MM.1S (cell line): ENCODE results near the gene LIX1.

Source experiments
- DNase-seq: peaks from one replicate; pipeline ENCODE4 v3.0.0-alpha.2; 2015
- H2AFZ ChIP-seq: fragments of 300-600 bp; sonication (generic); 2 replicates; pipeline ENCODE4 v1.6.0; 2016; ENCODE audit warnings: antibody characterized with exemption, low read length
- H3F3A ChIP-seq: fragments of 300-600 bp; sonication (generic); 2 replicates; pipeline ENCODE4 v1.6.1; 2016; ENCODE audit warnings: mild to moderate bottlenecking, antibody characterized with exemption, low read length, moderate library complexity, mixed read lengths; ENCODE audit not compliant: insufficient read depth
- H3K27ac ChIP-seq: fragments of 300-600 bp; sonication (generic); 2 replicates; pipeline ENCODE4 v1.5.1; 2016; ENCODE audit warnings: mild to moderate bottlenecking, low read length
- H3K27me3 ChIP-seq: fragments of 300-600 bp; sonication (generic); replicated peaks from 2 replicates; pipeline ENCODE4 v1.6.0; 2016; ENCODE audit warnings: low read length; ENCODE audit not compliant: insufficient read depth
- H3K36me3 ChIP-seq: fragments of 300-600 bp; sonication (generic); replicated peaks from 2 replicates; pipeline ENCODE4 v1.6.1; 2016; ENCODE audit warnings: mild to moderate bottlenecking, low read length, mixed read lengths; ENCODE audit not compliant: insufficient read depth
- H3K4me1 ChIP-seq: fragments of 300-600 bp; sonication (generic); 2 replicates; pipeline ENCODE4 v1.6.1; 2016; ENCODE audit warnings: low read length, mixed read lengths
- H3K4me2 ChIP-seq: fragments of 300-600 bp; sonication (generic); 2 replicates; pipeline ENCODE4 v1.6.0; 2016; ENCODE audit warnings: low read depth, low read length
- H3K4me3 ChIP-seq: fragments of 300-600 bp; sonication (generic); 2 replicates; pipeline ENCODE4 v1.5.1; 2016; ENCODE audit warnings: low read length, mixed read lengths
- H3K79me2 ChIP-seq: fragments of 300-600 bp; sonication (generic); 2 replicates; pipeline ENCODE4 v1.6.1; 2016; ENCODE audit warnings: mixed run types, low read length, mixed read lengths
- H3K9ac ChIP-seq: fragments of 300-600 bp; sonication (generic); 2 replicates; pipeline ENCODE4 v1.6.1; 2016; ENCODE audit warnings: low read length, mixed read lengths
- H3K9me2 ChIP-seq: fragments of 300-600 bp; sonication (generic); replicated peaks from 2 replicates; pipeline ENCODE4 v1.6.1; 2016; ENCODE audit warnings: mild to moderate bottlenecking, low read length, mixed read lengths; ENCODE audit not compliant: insufficient read depth
- H3K9me3 ChIP-seq: fragments of 300-600 bp; sonication (generic); replicated peaks from 2 replicates; pipeline ENCODE4 v1.6.1; 2016; ENCODE audit warnings: mild to moderate bottlenecking, low read length, mixed read lengths; ENCODE audit not compliant: insufficient read depth
- H4K20me1 ChIP-seq: fragments of 300-600 bp; sonication (generic); 2 replicates; pipeline ENCODE4 v1.6.1; 2016; ENCODE audit warnings: mild to moderate bottlenecking, low read length, moderate library complexity, mixed read lengths; ENCODE audit not compliant: insufficient read depth
- CTCF ChIP-seq: fragments of 300-600 bp; sonication (generic); IDR thresholded peaks from 2 replicates; pipeline ENCODE4 v1.5.1; 2016; ENCODE audit warnings: antibody characterized with exemption, low read length, mixed read lengths
- EZH2 ChIP-seq: fragments of 300-600 bp; sonication (generic); optimal IDR thresholded peaks from 2 replicates; pipeline ENCODE3; 2017; ENCODE audit warnings: low read depth, mild to moderate bottlenecking, antibody characterized with exemption, low read length, mixed read lengths
- EZH2phosphoT487 ChIP-seq: fragments of 300-600 bp; sonication (generic); IDR thresholded peaks from 2 replicates; pipeline ENCODE4 v1.6.1; 2018; ENCODE audit warnings: antibody characterized with exemption, low read length

Gene LIX1

GRCh38 chr5:97134634-97135033 is 7.8 kb downstream of the LIX1 start:
- Histone ChIP-seq H3K4me2 (no peak overlapping the region), H3K4me3 (no peak overlapping the region)

GRCh38 chr5:97133101-97133500 is 9.3 kb downstream of the LIX1 start:
- no peaks in the 10 kb centered on the region for H3K36me3 ChIP-seq
- H3K4me3 ChIP-seq: no peak overlapping the region
- no peaks in the 10 kb centered on the region for H3K9me3 ChIP-seq
- TF ChIP-seq EZH2phosphoT487 (no peak), EZH2 (no peak)
- no peaks in the 10 kb centered on the region for H3K4me1 ChIP-seq
- H3K79me2 ChIP-seq: no peaks in the 10 kb centered on the region
- DNase-seq: no peak
- H4K20me1 ChIP-seq: no peaks in the 10 kb centered on the region
- H3K9ac ChIP-seq: no peak overlapping the region
- no peak overlapping the region for H2AFZ ChIP-seq
- H3K27ac ChIP-seq: no peak overlapping the region
- H3F3A ChIP-seq: no peaks in the 10 kb centered on the region
- H3K9me2 ChIP-seq: no peaks in the 10 kb centered on the region
- H3K27me3 ChIP-seq: no peaks in the 10 kb centered on the region
- no peak overlapping the region for H3K4me2 ChIP-seq

More at GRCh38 chr5:97134634-97135033, 7.8 kb downstream of the LIX1 start:
- Histone ChIP-seq H3K9ac (no peak overlapping the region), H3K9me3 (no peaks in the 10 kb centered on the region), H2AFZ (no peak overlapping the region), H3K9me2 (no peaks in the 10 kb centered on the region), H3K27me3 (no peaks in the 10 kb centered on the region), H3K4me1 (no peaks in the 10 kb centered on the region), H3K79me2 (no peaks in the 10 kb centered on the region), H3F3A (no peaks in the 10 kb centered on the region), H3K36me3 (no peaks in the 10 kb centered on the region), H3K27ac (no peak overlapping the region), H4K20me1 (no peaks in the 10 kb centered on the region)
- TF ChIP-seq CTCF (no peak), EZH2 (no peak), EZH2phosphoT487 (no peak)
- no peak for DNase-seq

GRCh38 chr5:97131921-97132320 is 10.5 kb downstream of the LIX1 start:
- H3K27me3 ChIP-seq: no peaks in the 10 kb centered on the region
- H3K9me3 ChIP-seq: no peaks in the 10 kb centered on the region
- no peaks in the 10 kb centered on the region for H3K79me2 ChIP-seq
- H3K4me3 ChIP-seq: no peak overlapping the region
- no peak for DNase-seq
- no peak overlapping the region for H2AFZ ChIP-seq
- no peaks in the 10 kb centered on the region for H3K4me1 ChIP-seq
- no peaks in the 10 kb centered on the region for H3K9me2 ChIP-seq
- H3K36me3 ChIP-seq: no peaks in the 10 kb centered on the region
- TF ChIP-seq EZH2phosphoT487 (no peak), EZH2 (no peak), CTCF (no peak)
- H3K9ac ChIP-seq: no peak overlapping the region
- no peaks in the 10 kb centered on the region for H4K20me1 ChIP-seq
- H3K27ac ChIP-seq: no peak overlapping the region
- no peak overlapping the region for H3K4me2 ChIP-seq
- H3F3A ChIP-seq: no peaks in the 10 kb centered on the region

GRCh38 chr5:97131139-97131710 is 11.2 kb downstream of the LIX1 start:
- no peak overlapping the region for H3K4me3 ChIP-seq
- no peaks in the 10 kb centered on the region for H3K79me2 ChIP-seq
- H3K9ac ChIP-seq: no peak overlapping the region
- no peaks in the 10 kb centered on the region for H3K27me3 ChIP-seq
- H3K36me3 ChIP-seq: no peaks in the 10 kb centered on the region
- no peaks in the 10 kb centered on the region for H3K9me3 ChIP-seq
- no peak for DNase-seq
- no peak overlapping the region for H2AFZ ChIP-seq
- TF ChIP-seq EZH2phosphoT487 (no peak), CTCF (no peak), EZH2 (no peak)
- H4K20me1 ChIP-seq: no peaks in the 10 kb centered on the region
- no peaks in the 10 kb centered on the region for H3K4me1 ChIP-seq
- H3K9me2 ChIP-seq: no peaks in the 10 kb centered on the region
- H3F3A ChIP-seq: no peaks in the 10 kb centered on the region
- H3K27ac ChIP-seq: no peak overlapping the region
- H3K4me2 ChIP-seq: no peak overlapping the region
